Measurements from ENCODE around the gene FANCF.

Gene FANCF

GRCh38 chr11:22640862-22641261 lies 15.2 kb upstream of the FANCF start:
- no peak overlapping the region for H3K27ac ChIP-seq
- TF ChIP-seq, protein P1, sequence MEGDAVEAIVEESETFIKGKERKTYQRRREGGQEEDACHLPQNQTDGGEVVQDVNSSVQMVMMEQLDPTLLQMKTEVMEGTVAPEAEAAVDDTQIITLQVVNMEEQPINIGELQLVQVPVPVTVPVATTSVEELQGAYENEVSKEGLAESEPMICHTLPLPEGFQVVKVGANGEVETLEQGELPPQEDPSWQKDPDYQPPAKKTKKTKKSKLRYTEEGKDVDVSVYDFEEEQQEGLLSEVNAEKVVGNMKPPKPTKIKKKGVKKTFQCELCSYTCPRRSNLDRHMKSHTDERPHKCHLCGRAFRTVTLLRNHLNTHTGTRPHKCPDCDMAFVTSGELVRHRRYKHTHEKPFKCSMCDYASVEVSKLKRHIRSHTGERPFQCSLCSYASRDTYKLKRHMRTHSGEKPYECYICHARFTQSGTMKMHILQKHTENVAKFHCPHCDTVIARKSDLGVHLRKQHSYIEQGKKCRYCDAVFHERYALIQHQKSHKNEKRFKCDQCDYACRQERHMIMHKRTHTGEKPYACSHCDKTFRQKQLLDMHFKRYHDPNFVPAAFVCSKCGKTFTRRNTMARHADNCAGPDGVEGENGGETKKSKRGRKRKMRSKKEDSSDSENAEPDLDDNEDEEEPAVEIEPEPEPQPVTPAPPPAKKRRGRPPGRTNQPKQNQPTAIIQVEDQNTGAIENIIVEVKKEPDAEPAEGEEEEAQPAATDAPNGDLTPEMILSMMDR (IDR thresholded peaks at IDR 0.05) = no peak
- no peak for TF ChIP-seq ZFX (IDR thresholded peaks at IDR 0.05; ENCODE audit: borderline replicate concordance)

DNA sequence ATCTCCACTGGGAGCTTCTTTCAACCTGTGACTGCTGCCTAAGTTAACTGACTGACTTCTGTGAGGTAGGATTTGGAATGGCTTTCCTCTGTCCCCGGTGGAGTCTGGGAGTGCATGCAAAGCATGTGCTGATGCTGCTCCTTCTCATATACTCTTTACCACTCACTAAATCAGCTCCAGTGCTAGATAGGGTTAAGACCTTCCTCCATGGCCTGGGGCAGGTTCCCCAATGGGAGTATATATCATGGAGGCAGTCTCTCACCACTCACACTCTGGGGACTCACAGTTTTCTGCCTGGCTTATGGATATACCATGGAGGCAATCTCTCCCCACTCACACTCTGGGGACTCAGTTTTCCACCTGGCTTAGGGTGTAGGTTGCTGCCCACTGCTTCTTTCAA lies 10.1 kb upstream of the FANCF start:
- TF ChIP-seq, protein P1 (IDR thresholded peaks at IDR 0.05) = no peak
- TF ChIP-seq ZFX (IDR thresholded peaks at IDR 0.05; ENCODE audit: borderline replicate concordance) = no peak
- peak overlapping the region; percentile 64 for H3K27ac ChIP-seq

DNA sequence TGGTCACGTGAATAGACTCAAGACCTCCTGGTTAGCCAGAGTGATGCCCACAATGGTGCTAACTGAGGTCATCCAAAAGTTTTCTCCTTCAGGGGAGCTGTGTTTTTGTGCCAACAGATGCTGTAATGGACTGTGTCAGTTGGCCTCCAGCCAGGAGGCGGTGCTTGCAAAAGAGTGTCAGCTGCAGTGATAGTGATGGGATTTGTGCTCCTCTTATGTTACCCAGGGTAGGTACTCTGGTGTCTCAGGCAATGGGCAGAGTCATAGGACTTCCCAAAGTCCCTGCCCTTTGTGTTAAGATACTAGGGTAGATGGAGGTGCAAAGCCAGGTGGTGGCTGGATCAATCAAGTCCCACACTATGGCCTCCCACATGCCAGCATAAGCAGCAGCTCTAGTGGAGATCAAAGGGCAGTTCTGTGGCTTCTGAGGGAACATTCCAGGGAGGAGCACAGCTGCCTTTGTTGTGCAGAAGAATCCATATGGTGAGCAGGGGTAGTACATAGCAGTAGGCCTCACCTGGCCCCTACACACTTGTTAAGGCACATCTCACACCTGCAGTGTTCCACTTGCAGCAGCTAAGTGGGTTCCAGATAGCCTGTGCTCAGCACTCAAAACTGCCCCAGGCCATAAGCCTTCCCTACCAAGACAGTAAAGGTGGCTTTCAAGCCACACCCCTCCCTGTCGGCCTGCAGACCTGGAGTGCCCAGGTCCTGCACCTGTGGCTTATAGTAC lies 9.4 kb upstream of the FANCF start:
- TF ChIP-seq, protein P1 (IDR thresholded peaks at IDR 0.05) = no peak
- no peak for TF ChIP-seq ZFX (IDR thresholded peaks at IDR 0.05; ENCODE audit: borderline replicate concordance)
- H3K27ac ChIP-seq = peak overlapping the region; percentile 64

DNA sequence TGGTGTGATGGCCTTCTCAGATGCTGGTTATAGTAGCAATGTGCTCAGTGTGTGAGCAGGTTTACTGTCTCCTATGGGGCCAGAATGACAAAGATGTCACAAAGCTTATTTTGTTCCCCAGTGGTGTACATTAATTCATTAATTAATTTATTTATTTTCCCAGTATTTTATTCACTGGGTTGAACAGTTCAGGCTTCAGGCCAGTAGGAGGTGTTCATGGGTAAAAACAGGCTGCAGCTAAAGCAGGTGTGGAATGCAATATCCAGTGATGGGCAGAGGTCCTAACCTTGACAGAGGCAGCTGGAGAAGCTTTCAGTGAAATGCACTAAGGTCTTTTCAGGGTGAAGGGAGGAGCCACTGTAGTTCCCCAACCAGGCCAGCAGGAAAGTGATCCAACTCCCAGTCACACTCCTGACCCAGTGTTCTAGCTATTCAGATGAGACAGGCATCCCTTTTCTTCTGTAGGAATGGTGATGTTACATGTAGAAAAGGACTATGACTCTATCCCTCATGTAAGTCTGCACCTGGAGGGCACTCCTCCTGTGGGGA lies 7.8 kb upstream of the FANCF start:
- H3K27ac ChIP-seq = no peak overlapping the region

GRCh38 chr11:22627421-22627820 lies 1.8 kb upstream of the FANCF start:
- H3K27ac ChIP-seq = no peak overlapping the region
- TF ChIP-seq ZFX (IDR thresholded peaks at IDR 0.05; ENCODE audit: borderline replicate concordance) = no peak
- TF ChIP-seq, protein P1 (IDR thresholded peaks at IDR 0.05) = no peak

More for the DNA sequence above, 7.8 kb upstream of the FANCF start:
- TF ChIP-seq, protein P1 (IDR thresholded peaks at IDR 0.05) = peak; percentile 35
- TF ChIP-seq ZFX (IDR thresholded peaks at IDR 0.05; ENCODE audit: borderline replicate concordance) = no peak

- TF ChIP-seq, protein P1 (IDR thresholded peaks at IDR 0.05) = no peak
- TF ChIP-seq ZFX (IDR thresholded peaks at IDR 0.05; ENCODE audit: borderline replicate concordance) = no peak
- H3K27ac ChIP-seq = peak overlapping the region; percentile 97
Observed at GRCh38 chr11:22626573-22627239, 1.1 kb upstream of the FANCF start.
